Measurements from ENCODE around the gene CYB5D1.

CYB5D1 gene

DNA sequence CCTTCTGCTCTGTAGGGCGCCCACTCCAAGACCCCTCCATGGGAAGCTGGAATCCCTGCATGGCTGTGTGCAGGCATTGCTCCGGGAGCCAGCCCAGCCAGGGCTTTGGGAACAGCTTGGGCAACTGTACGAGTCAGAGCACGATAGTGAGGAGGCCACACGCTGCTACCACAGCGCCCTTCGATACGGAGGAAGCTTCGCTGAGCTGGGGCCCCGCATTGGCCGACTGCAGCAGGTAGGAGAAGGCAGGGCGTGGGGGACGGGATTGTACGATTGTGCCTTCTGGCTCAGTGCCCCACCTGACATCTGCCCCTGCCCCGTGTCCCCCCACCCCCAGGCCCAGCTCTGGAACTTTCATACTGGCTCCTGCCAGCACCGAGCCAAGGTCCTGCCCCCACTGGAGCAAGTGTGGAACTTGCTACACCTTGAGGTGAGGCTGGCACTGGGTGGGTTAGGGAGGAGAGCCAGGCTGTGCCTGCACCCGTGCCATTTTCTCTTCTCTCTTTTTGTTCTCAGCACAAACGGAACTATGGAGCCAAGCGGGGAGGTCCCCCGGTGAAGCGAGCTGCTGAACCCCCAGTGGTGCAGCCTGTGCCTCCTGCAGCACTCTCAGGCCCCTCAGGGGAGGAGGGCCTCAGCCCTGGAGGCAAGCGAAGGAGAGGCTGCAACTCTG, 11.6 kb upstream of the CYB5D1 start:
- H3K4me3 ChIP-seq (ENCODE audit: low read depth, low read length), result no peak overlapping the region
- TF ChIP-seq, protein P1, sequence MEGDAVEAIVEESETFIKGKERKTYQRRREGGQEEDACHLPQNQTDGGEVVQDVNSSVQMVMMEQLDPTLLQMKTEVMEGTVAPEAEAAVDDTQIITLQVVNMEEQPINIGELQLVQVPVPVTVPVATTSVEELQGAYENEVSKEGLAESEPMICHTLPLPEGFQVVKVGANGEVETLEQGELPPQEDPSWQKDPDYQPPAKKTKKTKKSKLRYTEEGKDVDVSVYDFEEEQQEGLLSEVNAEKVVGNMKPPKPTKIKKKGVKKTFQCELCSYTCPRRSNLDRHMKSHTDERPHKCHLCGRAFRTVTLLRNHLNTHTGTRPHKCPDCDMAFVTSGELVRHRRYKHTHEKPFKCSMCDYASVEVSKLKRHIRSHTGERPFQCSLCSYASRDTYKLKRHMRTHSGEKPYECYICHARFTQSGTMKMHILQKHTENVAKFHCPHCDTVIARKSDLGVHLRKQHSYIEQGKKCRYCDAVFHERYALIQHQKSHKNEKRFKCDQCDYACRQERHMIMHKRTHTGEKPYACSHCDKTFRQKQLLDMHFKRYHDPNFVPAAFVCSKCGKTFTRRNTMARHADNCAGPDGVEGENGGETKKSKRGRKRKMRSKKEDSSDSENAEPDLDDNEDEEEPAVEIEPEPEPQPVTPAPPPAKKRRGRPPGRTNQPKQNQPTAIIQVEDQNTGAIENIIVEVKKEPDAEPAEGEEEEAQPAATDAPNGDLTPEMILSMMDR (conservative IDR thresholded peaks at IDR 0.05; ENCODE audit: low read depth, low read length), result no peak
- DNase-seq (ENCODE audit: low read depth), result no peak

DNA sequence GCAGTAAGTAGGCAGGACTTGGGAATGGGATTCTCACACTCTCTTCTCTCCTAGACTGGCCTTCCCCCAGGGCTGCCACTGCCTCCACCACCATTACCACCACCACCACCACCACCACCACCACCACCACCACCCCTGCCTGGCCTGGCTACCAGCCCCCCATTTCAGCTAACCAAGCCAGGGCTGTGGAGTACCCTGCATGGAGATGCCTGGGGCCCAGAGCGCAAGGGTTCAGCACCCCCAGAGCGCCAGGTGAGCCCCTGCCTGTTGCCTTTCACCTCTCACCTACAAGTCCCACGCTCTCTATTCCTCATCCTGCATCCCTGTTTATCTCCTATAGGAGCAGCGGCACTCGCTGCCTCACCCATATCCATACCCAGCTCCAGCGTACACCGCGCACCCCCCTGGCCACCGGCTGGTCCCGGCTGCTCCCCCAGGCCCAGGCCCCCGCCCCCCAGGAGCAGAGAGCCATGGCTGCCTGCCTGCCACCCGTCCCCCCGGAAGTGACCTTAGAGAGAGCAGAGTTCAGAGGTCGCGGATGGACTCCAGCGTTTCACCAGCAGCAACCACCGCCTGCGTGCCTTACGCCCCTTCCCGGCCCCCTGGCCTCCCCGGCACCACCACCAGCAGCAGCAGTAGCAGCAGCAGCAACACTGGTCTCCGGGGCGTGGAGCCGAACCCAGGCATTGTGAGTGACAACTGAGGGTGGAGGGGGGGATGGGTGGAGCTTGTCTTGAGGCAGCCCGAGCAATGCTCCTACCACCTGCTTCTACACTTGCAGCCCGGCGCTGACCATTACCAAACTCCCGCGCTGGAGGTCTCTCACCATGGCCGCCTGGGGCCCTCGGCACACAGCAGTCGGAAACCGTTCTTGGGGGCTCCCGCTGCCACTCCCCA, 10.8 kb upstream of the CYB5D1 start:
- no peak overlapping the region for H3K4me3 ChIP-seq (ENCODE audit: low read depth, low read length)
- DNase-seq (ENCODE audit: low read depth), result no peak
- TF ChIP-seq, protein P1 (conservative IDR thresholded peaks at IDR 0.05; ENCODE audit: low read depth, low read length), result no peak

- TF ChIP-seq, protein P1 (conservative IDR thresholded peaks at IDR 0.05; ENCODE audit: low read depth, low read length), result no peak
- no peak for DNase-seq (ENCODE audit: low read depth)
- H3K4me3 ChIP-seq (ENCODE audit: low read depth, low read length), result no peak overlapping the region
Observed at GRCh38 chr17:7848131-7848579, 9.6 kb upstream of the CYB5D1 start.

DNA sequence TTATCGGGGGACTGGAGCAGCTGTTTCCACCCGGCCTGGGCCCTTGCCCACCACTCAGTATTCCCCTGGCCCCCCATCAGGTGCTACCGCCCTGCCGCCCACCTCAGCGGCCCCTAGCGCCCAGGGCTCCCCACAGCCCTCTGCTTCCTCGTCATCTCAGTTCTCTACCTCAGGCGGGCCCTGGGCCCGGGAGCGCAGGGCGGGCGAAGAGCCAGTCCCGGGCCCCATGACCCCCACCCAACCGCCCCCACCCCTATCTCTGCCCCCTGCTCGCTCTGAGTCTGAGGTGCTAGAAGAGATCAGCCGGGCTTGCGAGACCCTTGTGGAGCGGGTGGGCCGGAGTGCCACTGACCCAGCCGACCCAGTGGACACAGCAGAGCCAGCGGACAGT, 9.1 kb upstream of the CYB5D1 start:
- TF ChIP-seq, protein P1 (conservative IDR thresholded peaks at IDR 0.05; ENCODE audit: low read depth, low read length), result no peak
- DNase-seq (ENCODE audit: low read depth), result no peak
- no peak overlapping the region for H3K4me3 ChIP-seq (ENCODE audit: low read depth, low read length)

DNA sequence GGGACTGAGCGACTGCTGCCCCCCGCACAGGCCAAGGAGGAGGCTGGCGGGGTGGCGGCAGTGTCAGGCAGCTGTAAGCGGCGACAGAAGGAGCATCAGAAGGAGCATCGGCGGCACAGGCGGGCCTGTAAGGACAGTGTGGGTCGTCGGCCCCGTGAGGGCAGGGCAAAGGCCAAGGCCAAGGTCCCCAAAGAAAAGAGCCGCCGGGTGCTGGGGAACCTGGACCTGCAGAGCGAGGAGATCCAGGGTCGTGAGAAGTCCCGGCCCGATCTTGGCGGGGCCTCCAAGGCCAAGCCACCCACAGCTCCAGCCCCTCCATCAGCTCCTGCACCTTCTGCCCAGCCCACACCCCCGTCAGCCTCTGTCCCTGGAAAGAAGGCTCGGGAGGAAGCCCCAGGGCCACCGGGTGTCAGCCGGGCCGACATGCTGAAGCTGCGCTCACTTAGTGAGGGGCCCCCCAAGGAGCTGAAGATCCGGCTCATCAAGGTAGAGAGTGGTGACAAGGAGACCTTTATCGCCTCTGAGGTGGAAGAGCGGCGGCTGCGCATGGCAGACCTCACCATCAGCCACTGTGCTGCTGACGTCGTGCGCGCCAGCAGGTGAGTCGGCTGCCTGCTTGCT, 8.6 kb upstream of the CYB5D1 start:
- no peak for DNase-seq (ENCODE audit: low read depth)
- TF ChIP-seq, protein P1 (conservative IDR thresholded peaks at IDR 0.05; ENCODE audit: low read depth, low read length), result no peak
- no peak overlapping the region for H3K4me3 ChIP-seq (ENCODE audit: low read depth, low read length)

DNA sequence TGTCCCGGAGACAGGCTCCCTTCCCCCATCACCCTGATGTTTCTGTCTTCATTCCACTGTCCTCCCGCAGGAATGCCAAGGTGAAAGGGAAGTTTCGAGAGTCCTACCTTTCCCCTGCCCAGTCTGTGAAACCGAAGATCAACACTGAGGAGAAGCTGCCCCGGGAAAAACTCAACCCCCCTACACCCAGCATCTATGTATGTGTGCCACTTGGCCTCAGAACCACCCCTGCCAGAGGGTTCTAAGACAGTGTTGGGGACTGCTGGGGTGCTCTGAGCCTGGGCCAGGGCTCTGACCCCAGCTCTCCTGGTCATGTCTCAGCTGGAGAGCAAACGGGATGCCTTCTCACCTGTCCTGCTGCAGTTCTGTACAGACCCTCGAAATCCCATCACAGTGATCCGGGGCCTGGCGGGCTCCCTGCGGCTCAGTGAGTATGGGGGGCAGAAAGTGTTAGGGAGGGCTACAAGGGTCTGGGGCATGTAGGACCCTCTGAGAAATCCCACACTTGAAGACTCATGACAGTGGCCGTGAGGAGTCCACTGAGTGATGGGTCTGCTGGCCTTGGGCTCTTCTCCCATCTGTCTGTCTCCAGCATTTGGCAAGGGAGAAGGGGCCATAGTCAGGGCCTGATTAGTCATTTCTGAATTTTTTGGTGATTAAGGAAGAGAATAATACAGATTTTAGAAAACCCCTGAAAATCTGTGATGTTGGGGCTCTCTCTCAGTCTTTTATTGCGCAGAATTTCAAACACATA, 7.9 kb upstream of the CYB5D1 start:
- DNase-seq (ENCODE audit: low read depth), result no peak
- TF ChIP-seq, protein P1 (conservative IDR thresholded peaks at IDR 0.05; ENCODE audit: low read depth, low read length), result no peak
- H3K4me3 ChIP-seq (ENCODE audit: low read depth, low read length), result no peak overlapping the region
